CD4-positive, alpha-beta T cell (primary cell): ENCODE measurements around the gene ZNF638. TPM values are rescaled to one million over a fixed set of nuclear protein-coding genes. Genes with fewer than 3 reads are reported as not detected.

Experiments
- ATAC-seq: fragments of 200-7000 bp; cut with Tn5 transposase; one replicate; pipeline ENCODE4 v1.10.0; 2022; ENCODE audit warnings: mild to moderate bottlenecking; ENCODE audit not compliant: poor library complexity
- CTCF ChIA-PET: fragments of 350-600 bp; sonication (Branson Sonifier 250); formaldehyde crosslinking; loops from one replicate; lab custom pipeline; 2021; ENCODE audit warnings: antibody characterized with exemption, inconsistent platforms; lab: Charles Lee
- POLR2A ChIA-PET: fragments of 350-600 bp; sonication (Branson Sonifier 250); formaldehyde crosslinking; loops from one replicate; lab custom pipeline; 2021; ENCODE audit warnings: antibody characterized with exemption, inconsistent platforms; lab: Charles Lee
- DNase-seq, 14 experiments: peaks; one replicate each; pipeline ENCODE4 v3.0.0-alpha.2; 2013 to 2020; ENCODE audit warnings: mixed read lengths in 2 of 14
- H3K27ac ChIP-seq, 2 donors: one replicate each; pipeline versions ENCODE4 v1.5.1 to v1.7.0; 2013; ENCODE audit warnings: low read length in 2 of 2, low read depth in 1 of 2, mild to moderate bottlenecking in 1 of 2
- H3K27me3 ChIP-seq, 2 experiments: 1 replicate in 1 of 2; 2 replicates in 1 of 2; pipeline versions ENCODE4 v1.6.1 to v1.7.0; 2013; ENCODE audit warnings: low read length in 2 of 2, control low read depth in 1 of 2, mild to moderate bottlenecking in 1 of 2, moderate library complexity in 1 of 2; ENCODE audit not compliant: insufficient read depth in 2 of 2, control insufficient read depth in 1 of 2
- H3K36me3 ChIP-seq: one replicate; pipeline ENCODE4 v1.6.1; 2013; ENCODE audit warnings: low read length, control low read depth; ENCODE audit not compliant: insufficient read depth
- H3K4me1 ChIP-seq: one replicate; pipeline ENCODE4 v1.6.1; 2013; ENCODE audit warnings: low read length, control low read depth; ENCODE audit not compliant: insufficient read depth
- H3K4me3 ChIP-seq: one replicate; pipeline ENCODE4 v1.5.1; 2013; ENCODE audit warnings: mild to moderate bottlenecking, low read length, moderate library complexity
- H3K9me3 ChIP-seq, 2 experiments: 1 replicate in 1 of 2; 2 replicates in 1 of 2; pipeline versions ENCODE4 v1.6.1 to v1.7.0; 2013; ENCODE audit warnings: low read length in 2 of 2, mild to moderate bottlenecking in 2 of 2, control low read depth in 1 of 2, moderate library complexity in 1 of 2; ENCODE audit not compliant: control insufficient read depth in 1 of 2, insufficient read depth in 1 of 2
- H3K27ac Mint-ChIP-seq: one replicate; pipeline ENCODE4 v1.8.0; 2020; ENCODE audit warnings: mixed read lengths
- H3K27me3 Mint-ChIP-seq: one replicate; pipeline ENCODE4 v1.8.0; 2021; ENCODE audit warnings: mixed read lengths
- H3K36me3 Mint-ChIP-seq: one replicate; pipeline ENCODE4 v1.8.0; 2021; ENCODE audit warnings: low read depth, mixed read lengths
- H3K4me1 Mint-ChIP-seq: one replicate; pipeline ENCODE4 v1.8.0; 2021; ENCODE audit warnings: low read depth, mixed read lengths
- H3K4me3 Mint-ChIP-seq: one replicate; pipeline ENCODE4 v1.8.0; 2020; ENCODE audit warnings: mild to moderate bottlenecking, mixed read lengths
- H3K9me3 Mint-ChIP-seq: one replicate; pipeline ENCODE4 v1.8.0; 2020; ENCODE audit warnings: mixed read lengths
- intact Hi-C, 2 experiments: fragments of 100-400 bp; cut with DNase I in 1 of 2; cut with micrococcal nuclease in 1 of 2; formaldehyde crosslinking; loops; one replicate each; pipeline versions ENCODE4 v1.15.1 to v1.9.0; 2023 to 2025; cut with DNase I, micrococcal nuclease
- total RNA-seq, 174 experiments: library from RNA in 2 of 174; stranded (reverse) in 2 of 174; gene quantifications; one replicate each; pipeline ENCODE4 v1.2.3 and lab custom pipeline; 2021 to 2026
- TF ChIP-seq, protein P1 (sequence below): fragments of 200-600 bp; IDR thresholded peaks from one replicate; pipeline ENCODE4 v1.8.0; 2022; ENCODE audit warnings: antibody characterized with exemption, mild to moderate bottlenecking

Gene ZNF638
- total RNA-seq, 2 experiments from 2014 or later: 77.8 to 86.4 TPM

DNA sequence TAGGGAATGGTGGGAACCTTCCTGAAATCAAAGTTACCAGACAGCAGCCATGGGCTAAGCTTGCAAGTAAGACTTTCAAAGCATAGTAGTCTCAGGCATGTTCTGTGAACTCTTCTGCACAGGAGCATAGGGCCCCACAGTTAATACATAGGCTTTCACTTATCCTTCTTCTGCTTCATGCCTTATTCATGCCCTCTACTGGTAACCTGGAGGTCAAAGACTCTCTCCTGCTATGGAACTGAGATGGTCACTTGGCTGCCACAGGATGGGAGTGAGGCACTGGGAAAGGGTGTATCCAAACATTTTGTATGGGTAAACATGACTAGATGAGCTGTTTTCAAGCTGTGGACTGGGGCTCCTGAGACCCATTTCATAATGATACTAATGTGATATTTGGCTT is 49.1 kb upstream of the ZNF638 start:
- Mint-ChIP-seq H3K9me3 (no peaks in the 10 kb centered on the region), H3K27me3 (peaks cover 79% of the 10 kb centered on the region), H3K36me3 (no peaks in the 10 kb centered on the region), H3K27ac (no peak overlapping the region), H3K4me1 (peaks cover 4% of the 10 kb centered on the region), H3K4me3 (no peak overlapping the region)
- peak in 3 of 14 experiments; percentile 8 to 23 (median 15) for DNase-seq
- Histone ChIP-seq H3K27ac (no peak overlapping the region), H3K4me1 (peaks cover 5% of the 10 kb centered on the region), H3K4me3 (no peak overlapping the region), H3K9me3 (no peaks in the 10 kb centered on the region), H3K36me3 (no peaks in the 10 kb centered on the region), H3K27me3 (peaks cover 16 to 61% of the 10 kb centered on the region in 2 experiments)
- TF ChIP-seq, protein P1, sequence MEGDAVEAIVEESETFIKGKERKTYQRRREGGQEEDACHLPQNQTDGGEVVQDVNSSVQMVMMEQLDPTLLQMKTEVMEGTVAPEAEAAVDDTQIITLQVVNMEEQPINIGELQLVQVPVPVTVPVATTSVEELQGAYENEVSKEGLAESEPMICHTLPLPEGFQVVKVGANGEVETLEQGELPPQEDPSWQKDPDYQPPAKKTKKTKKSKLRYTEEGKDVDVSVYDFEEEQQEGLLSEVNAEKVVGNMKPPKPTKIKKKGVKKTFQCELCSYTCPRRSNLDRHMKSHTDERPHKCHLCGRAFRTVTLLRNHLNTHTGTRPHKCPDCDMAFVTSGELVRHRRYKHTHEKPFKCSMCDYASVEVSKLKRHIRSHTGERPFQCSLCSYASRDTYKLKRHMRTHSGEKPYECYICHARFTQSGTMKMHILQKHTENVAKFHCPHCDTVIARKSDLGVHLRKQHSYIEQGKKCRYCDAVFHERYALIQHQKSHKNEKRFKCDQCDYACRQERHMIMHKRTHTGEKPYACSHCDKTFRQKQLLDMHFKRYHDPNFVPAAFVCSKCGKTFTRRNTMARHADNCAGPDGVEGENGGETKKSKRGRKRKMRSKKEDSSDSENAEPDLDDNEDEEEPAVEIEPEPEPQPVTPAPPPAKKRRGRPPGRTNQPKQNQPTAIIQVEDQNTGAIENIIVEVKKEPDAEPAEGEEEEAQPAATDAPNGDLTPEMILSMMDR: no peak
- POLR2A ChIA-PET: no interaction called here
- no peak for ATAC-seq
- intact Hi-C loops: no loop called here
- CTCF ChIA-PET: interaction anchor here (1.7 kb wide), 1 partner anchor 49 kb away, joined by 5 read pairs; the partner anchor contains the start of gene ZNF638

DNA sequence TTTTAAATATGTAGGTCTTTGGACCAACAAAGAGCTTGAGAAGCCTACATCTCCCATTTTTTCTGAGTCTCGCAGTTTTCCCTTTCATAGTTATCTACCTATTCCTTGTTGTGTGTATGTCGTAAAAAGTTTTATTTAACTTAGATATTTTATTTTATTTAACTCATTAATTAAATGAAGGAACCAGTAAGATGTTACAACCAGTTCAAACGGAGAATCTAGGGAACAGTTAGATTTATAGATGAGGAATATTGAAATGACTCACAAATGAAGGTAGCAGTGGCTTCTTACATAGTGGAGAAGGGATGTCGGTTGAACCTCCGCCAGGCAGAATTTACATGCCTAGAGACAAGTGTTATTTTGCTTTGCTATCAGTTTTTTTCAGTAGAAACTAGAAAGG is 48.5 kb upstream of the ZNF638 start:
- no peak overlapping the region for H3K27ac ChIP-seq
- intact Hi-C loops: no loop called here
- Mint-ChIP-seq H3K36me3 (no peaks in the 10 kb centered on the region), H3K9me3 (no peaks in the 10 kb centered on the region), H3K4me3 (no peak overlapping the region), H3K27ac (no peak overlapping the region), H3K27me3 (peaks cover 79% of the 10 kb centered on the region), H3K4me1 (no peaks in the 10 kb centered on the region)
- ATAC-seq (no peak), DNase-seq (no peak)
- H3K27me3 ChIP-seq: peaks cover 10 to 60% of the 10 kb centered on the region in 2 experiments
- no peaks in the 10 kb centered on the region for H3K36me3 ChIP-seq
- H3K4me1 ChIP-seq: no peaks in the 10 kb centered on the region
- ChIA-PET POLR2A (no interaction called here), CTCF (no interaction called here)
- no peaks in the 10 kb centered on the region for H3K9me3 ChIP-seq
- no peak overlapping the region for H3K4me3 ChIP-seq
- TF ChIP-seq, protein P1: no peak

DNA sequence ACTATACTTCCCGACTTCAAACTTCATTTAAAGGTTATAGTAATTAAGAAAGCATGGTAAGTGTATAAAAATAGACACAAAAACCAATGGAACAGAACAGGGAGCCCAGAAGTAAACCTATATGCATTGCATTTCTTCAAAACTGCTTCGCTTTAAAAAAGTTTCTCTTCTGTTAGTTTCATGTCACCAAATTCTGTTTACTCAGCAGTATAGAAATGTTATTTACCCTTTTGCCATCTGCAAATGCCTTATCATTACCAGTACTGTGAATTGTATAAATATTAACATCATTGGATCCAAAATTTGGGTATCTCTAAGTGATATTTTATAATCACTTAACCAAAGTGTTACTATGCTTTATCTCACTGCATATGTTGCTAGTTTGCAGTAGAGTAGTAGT is 45.9 kb upstream of the ZNF638 start:
- H3K4me3 Mint-ChIP-seq: no peak overlapping the region
- ATAC-seq (no peak), DNase-seq (no peak)
- Histone ChIP-seq H3K9me3 (no peaks in the 10 kb centered on the region), H3K4me1 (no peaks in the 10 kb centered on the region), H3K27ac (no peak overlapping the region), H3K4me3 (no peak overlapping the region), H3K36me3 (no peaks in the 10 kb centered on the region), H3K27me3 (peaks cover 7 to 43% of the 10 kb centered on the region in 2 experiments)
- H3K36me3 Mint-ChIP-seq: no peaks in the 10 kb centered on the region
- peaks cover 57% of the 10 kb centered on the region for H3K27me3 Mint-ChIP-seq
- ChIA-PET CTCF (no interaction called here), POLR2A (no interaction called here)
- H3K27ac Mint-ChIP-seq: no peak overlapping the region
- H3K9me3 Mint-ChIP-seq: no peaks in the 10 kb centered on the region
- intact Hi-C loops: no loop called here
- TF ChIP-seq, protein P1: no peak
- H3K4me1 Mint-ChIP-seq: no peaks in the 10 kb centered on the region
